Activated T-helper 9 cell treated with anti-CD3 and anti-CD28 coated beads, Interleukin-2, amount 50 U/mL, for 16 hours (primary cell): Measurements from ENCODE around the gene ECE1.
A peak's percentile ranks its signal among the peaks of the same experiment; 100 is the strongest.

Experiments used
- DNase-seq: peaks from one replicate; pipeline ENCODE4 v3.0.0-alpha.2; 2020; ENCODE audit warnings: low read depth

Gene ECE1

GRCh38 chr1:21289700-21290545 lies at the start of gene ECE1:
Gene ECE1, minus strand, starts transcription at chr1:21290463. Its CDS starts 49 bp downstream, at chr1:21290414.
- peak; percentile 41 for DNase-seq

DNA sequence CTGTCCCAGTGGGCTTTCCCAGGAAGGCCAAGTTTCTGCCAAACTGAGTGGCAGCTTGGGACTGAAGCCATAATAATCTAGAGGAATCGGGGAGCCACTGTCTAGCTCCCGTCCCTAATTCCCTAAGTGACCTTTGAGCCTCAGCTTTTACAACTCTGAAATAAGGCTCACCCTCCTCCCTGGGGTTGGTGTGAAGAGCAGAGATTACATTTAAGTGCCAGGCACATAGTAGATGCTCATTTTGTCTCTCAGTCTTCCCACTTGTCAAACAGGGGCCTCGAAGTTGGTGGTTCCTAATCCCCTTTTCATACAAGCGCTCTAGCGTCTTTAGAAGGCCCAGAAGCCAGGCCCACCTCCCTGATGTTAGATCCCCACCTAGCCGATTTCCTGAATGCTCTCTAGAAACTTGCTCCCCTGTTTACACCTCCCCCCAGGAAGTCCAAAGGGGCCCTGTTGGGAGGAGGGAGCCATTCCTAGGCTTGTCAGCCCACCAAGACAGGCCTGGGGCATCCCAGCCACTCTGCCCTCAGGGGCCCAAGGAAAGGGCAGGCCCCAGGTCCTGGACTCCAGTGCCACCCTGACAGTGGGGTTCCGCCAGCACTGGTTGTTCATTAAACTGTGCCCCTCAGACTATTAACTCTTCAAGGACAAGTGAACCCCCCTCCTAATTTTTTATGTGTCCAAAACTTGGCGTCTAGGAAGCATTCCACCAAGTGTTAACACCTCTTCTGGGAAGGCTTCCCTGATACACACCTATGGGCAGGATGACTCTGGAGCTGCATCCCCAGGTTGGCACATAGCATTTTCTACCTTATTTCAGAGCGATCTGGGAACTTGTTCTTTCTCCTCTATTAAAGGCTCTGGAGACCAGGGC lies 49.3 kb upstream of the ECE1 start:
- DNase-seq = no peak

- no peak for DNase-seq
Observed at GRCh38 chr1:21338573-21339355, 48.5 kb upstream of the ECE1 start.

DNA sequence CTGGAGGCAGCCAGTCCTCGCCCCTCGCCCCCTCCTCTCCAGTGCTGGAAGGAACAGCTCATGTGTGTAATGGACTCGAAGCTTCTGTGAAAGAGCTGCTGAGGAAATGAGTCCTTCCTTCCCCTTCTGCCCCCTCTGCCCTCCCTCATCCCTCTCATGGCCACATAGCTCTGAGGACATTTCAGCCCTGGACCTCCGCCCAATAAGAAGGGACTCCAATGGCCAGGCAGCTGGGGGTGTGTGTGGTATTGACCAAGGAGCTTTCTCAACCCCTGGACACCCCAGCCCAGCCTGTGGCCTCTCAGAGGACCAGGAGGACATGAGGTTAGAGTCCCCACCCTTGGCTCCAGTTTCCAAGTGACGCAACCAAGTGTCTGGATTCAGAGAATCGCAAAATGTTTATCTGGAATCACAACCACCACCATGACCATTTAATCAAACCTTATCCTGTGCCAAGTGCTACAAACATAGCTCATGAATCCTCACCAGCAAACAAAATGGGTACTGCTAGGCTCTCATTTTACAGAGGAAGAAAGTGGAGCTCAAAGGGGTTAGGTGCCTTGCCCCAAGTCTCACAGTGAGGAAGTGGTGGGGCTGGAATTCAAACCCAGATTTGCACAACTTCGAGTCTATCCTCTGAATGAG lies 47.8 kb upstream of the ECE1 start:
- no peak for DNase-seq

- DNase-seq = no peak
Observed at GRCh38 chr1:21337454-21337927, 47.2 kb upstream of the ECE1 start.

DNA sequence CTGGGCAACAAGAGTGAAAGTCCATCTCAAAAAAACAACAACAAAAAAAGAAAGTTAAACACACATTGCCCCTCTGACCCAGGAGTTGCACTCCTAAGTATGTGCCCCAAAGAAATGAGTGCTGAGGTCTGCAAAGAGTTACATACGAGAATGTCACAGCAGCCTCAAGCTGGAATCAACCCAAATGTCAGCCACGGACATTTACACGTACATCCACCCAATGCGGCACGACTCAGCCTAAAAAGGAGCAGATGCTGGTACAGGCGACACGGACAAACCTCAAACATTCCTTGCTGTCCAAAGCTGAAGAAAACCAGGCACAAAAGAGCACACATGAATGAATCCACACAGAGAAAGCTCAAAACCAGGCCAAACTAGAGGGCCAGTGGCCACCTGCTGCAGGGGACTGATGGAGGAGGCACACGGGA lies 46.8 kb upstream of the ECE1 start:
- DNase-seq = no peak

DNA sequence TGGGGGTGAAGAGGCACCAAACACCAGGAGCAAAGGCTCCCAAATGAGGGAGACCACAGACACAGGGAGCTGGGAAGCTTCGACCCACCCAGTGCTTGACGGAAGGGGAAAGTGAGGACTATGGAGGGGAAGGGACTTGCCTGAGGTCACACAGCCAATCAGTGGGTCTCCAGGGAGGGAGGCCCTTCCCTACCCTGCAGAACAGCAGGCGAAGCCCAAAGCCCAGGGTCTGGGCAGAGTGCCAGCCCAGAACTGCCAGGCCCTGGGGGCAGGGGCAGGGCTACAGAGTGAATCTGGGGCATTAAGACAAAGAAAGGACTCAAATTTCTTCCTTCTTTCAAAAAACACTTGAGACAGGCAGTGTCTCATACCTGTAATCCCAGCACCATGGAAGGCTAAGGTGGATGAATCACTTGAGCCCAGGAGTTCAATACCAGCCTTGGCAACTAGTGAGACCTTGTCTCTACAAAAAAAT lies 45.5 kb upstream of the ECE1 start:
- DNase-seq = no peak

DNA sequence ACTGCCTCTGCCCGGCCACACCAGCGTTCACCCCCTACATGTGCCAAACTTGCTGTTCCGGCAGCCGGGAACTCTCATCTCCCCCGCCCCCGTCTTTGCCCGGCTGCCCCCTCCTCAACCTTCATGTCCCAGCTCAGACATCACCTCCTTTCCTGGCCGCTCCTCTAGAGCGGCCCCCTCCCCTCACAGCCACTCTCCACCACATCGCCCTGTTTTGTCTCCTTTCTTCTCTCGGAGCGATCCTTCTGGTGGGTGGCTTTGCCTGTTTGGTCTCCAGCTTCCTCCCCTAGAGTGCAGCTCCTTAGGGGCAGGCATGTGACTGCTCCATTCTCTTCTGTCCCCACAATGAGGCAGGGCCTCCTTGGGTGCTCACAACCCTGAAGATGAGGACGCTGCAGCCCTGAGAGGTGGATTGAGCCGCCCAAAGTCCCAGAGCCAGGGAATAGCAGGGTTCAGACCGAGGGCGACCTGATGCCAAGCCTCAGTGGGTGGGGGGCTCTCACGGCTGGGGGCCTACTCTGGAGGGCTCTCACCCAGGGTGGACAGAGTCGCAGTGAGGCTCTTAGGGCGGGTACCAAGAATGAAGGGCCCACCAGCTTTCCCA lies 44.9 kb upstream of the ECE1 start:
- no peak for DNase-seq

- peak; percentile 60 for DNase-seq
Observed at GRCh38 chr1:21334214-21335087, 44.2 kb upstream of the ECE1 start.

- no peak for DNase-seq
Observed at GRCh38 chr1:21333824-21334213, 43.6 kb upstream of the ECE1 start.

DNA sequence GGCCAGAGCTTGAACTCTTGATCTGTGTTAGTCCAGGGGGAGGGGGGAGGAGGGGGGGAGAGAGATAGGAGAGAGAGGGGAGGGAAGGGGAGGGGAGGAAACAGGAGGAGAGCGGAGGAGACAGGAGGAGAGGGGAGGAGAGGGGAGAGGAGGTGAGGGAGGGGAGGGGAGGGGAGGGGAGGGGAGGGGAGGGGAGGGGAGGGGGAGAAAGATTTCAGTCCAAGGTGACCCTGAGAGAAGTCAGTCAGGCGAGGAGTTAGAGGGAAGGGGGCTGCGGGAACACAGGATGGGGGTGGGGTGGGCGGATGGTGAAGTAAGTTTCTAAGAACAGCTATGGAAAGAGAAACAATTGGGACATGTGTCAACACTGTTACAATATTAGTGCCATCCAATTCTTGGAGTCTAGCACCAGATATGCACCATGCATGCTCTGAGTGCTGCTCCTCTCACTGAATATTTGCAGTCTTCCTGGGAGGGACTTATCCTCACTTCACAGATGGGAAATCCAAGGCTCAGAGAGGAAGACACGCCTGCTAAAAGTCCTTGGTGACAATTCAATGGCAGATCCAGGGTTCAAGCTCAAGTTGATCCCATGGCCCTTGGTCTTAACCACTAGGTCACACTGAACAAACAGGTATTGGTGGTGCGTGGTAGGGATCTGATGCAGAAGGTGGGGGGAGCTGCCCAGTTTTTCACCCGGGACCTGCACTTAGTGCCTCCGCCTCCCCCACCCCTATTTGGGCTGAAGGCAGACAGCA lies 42.5 kb upstream of the ECE1 start:
- DNase-seq = no peak

DNA sequence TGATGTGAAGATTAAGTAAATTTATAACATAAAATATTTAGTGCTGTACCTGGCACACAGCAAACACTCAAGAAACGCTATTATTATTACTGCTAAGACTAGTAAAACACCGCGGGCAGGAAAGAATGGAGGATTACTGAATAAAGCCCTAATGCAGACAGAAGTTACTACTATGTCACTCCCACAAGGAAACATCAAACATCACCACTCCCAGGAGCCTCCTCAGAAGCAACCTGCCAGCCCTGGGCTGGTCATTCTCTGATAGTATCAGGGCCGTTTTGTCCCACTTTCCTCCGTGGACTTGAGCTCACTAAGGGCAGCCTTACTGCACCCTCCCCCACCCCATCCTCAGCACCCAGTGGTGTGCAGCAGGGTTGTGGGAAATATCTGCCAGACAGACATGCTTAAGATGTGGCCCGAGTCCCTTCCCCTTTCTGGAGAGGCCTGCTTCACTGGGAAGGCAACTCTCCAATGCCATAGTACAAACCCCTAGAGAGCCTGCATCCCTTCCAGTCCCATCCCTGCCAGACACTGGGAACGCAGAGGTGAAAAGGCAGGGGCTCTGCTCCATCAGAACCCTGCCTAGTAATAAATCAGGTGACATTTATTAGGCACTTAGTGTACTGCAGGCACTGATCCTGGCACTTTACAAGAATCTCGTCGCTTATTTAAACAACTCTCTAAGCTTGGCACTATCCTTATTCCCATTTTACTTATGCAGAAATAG lies 41.7 kb upstream of the ECE1 start:
- DNase-seq = no peak

DNA sequence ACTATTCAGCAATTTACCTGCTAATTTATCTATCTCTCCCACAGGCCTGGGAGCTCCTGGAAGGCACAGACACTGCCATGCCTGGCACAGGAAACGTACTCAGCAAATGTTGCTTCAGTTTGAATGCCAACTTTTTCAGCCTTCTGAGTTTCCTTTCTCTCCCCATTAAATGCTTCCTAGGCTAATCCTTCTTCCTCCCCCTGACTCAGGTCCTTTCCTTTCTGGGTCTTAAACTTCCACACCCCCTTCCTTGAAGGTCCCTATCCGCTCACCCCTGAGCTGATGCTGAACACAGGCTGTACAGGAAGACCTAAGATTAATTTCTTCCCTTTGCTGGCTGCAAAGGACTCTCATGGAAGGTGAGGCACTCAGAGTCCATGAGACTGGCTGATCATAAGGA lies 40.3 kb upstream of the ECE1 start:
- DNase-seq = no peak

- DNase-seq = no peak
Observed at GRCh38 chr1:21329209-21329844, 39.1 kb upstream of the ECE1 start.

DNA sequence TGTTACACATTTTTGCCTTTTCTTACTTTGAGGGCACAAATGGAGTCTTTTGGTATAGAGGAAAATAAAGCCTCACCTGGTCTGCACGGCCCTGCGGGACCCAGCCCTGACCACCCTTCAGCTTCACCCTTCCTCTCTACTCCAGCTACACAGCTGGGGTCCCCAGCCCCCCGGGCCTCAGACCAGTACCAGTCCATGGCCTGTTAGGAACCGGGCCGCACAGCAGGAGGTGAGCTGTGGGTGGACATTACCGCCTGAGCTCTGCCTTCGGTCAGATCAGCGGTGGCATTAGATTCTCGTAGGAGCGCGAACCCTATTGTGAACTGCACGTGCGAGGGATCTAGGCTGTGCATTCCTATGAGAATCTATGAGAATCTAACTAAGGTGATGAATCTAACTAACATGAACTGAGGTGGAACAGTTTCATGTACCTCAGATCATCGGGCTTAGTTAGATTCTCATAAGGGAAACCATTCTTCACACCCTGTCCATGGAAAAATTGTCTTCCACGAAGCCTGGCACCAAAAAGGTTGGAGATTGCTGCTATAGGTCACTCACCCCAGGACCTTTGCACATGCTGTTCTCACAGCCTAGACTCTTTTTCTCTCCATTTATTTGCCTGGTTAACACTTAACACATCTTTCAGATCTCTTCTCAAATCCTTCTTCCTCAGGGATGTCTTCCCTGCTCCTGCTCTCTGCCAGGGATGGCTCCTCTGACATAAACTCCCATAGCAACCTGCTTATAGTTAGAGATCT lies 37.5 kb upstream of the ECE1 start:
- DNase-seq = no peak

DNA sequence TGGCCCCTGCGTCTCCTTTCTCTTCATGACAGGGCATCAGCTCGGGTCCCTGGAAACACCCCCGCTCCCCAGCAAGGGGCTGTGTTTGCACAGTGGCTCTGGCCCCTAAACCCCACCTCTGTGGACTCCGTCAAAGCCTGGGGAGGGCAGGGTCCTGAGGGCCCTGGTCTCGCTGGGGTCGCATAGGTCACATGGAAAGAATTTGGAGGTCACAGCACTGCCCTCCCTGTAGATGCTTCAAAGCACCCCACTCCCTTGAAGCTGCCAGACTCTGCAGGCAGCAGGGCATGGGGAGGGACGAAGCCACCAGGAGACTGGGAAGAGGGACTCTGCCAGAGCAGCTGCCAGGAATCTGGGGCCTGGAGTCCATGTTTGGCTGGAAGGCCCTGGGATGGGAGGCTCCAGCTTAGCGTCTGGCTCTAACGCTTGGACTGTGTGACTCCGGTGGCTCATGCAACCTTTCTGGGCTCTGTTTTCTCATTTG lies 36.6 kb upstream of the ECE1 start:
- DNase-seq = no peak

DNA sequence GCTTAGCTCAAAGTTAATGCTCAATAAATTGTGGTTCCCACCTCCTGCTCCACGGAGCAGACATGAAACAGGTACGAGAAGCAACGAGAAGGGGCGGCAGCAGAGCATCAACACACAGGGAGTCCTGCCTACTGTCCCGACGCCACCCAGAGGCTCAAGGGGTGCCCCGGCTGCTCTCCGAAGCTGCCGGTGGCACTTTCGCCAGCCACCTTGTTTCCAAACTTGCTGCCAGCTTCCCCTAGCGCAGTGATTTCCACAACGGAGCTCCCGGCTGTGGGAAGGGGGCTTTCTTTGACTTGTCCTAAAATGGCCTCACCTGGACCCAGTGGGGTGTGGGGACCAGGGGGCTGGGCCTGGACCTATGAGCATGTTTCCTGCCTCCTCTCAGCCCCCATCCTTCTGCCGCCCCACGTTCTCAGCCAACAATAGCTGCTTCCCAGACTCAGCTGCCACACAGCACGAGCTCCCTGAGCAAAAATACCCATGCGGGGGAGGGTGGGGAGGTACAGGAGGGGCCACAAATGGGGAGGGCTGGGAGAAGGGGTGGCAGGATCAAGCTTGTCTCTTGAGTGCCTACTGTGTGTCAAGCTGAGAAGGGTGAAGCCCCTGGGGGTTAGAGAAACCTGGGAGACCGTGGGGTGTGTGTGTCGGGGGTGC lies 35.6 kb upstream of the ECE1 start:
- no peak for DNase-seq
